ENCODE data around the gene LMX1B. TPM values are rescaled to one million over a fixed set of nuclear protein-coding genes. Genes with fewer than 3 reads are reported as not detected.

LMX1B gene
- total and polyA plus RNA-seq, 7 experiments from 2014 or later, result not detected

- Mint-ChIP-seq H3K36me3 (no peaks in the 10 kb centered on the region), H3K27me3 (peaks cover 25 to 38% (median 31%) of the 10 kb centered on the region in 5 donors)
- POLR2A ChIA-PET, result no interaction called here
Measured at GRCh38 chr9:126690431-126691051, 76.8 kb downstream of the LMX1B start.

GRCh38 chr9:126692041-126692758, 78.5 kb downstream of the LMX1B start:
- H3K9me3 ChIP-seq (ENCODE audit: control insufficient read depth in 2 of 3, low read length in 3 of 3), result no peaks in the 10 kb centered on the region
- no peak for ATAC-seq
- Mint-ChIP-seq H3K27ac (no peak overlapping the region), H3K27me3 (peaks cover 16 to 26% (median 20%) of the 10 kb centered on the region in 5 donors), H3K9me3 (peaks cover 0 to 3% (median 0%) of the 10 kb centered on the region in 11 donors), H3K36me3 (no peaks in the 10 kb centered on the region), H3K4me1 (no peaks in the 10 kb centered on the region), H3K4me3 (no peak overlapping the region)
- no peaks in the 10 kb centered on the region for H3K36me3 ChIP-seq (ENCODE audit: control insufficient read depth in 2 of 3, insufficient read depth in 3 of 3, low read length in 3 of 3)
- CTCF ChIA-PET, result no interaction called here
- no peaks in the 10 kb centered on the region for H3K4me1 ChIP-seq (ENCODE audit: control insufficient read depth in 2 of 2, insufficient read depth in 2 of 2, low read length in 2 of 2)
- DNase-seq, result no peak
- no peak overlapping the region for H3K4me3 ChIP-seq (ENCODE audit: low read length)
- POLR2A ChIA-PET, result no interaction called here
- H3K27me3 ChIP-seq (ENCODE audit: control insufficient read depth in 2 of 2, insufficient read depth in 2 of 2, low read length in 2 of 2), result no peaks in the 10 kb centered on the region
- no peak overlapping the region for H3K27ac ChIP-seq (ENCODE audit: low read depth, low read length)
- intact Hi-C loops (cut with micrococcal nuclease), result no loop called here

More at GRCh38 chr9:126690431-126691051, 76.8 kb downstream of the LMX1B start:
- H3K4me3 ChIP-seq (ENCODE audit: low read length), result no peak overlapping the region
- Mint-ChIP-seq H3K4me3 (no peak overlapping the region), H3K9me3 (peaks cover 0 to 3% (median 0%) of the 10 kb centered on the region in 11 donors), H3K27ac (no peak overlapping the region), H3K4me1 (no peaks in the 10 kb centered on the region)
- DNase-seq, result peak in 6 of 9 donors; percentile 32 to 53 (median 35)
- no peaks in the 10 kb centered on the region for H3K36me3 ChIP-seq (ENCODE audit: control insufficient read depth in 2 of 3, insufficient read depth in 3 of 3, low read length in 3 of 3)
- H3K27me3 ChIP-seq (ENCODE audit: control insufficient read depth in 2 of 2, insufficient read depth in 2 of 2, low read length in 2 of 2), result no peaks in the 10 kb centered on the region
- peak; percentile 71 for ATAC-seq
- no peaks in the 10 kb centered on the region for H3K4me1 ChIP-seq (ENCODE audit: control insufficient read depth in 2 of 2, insufficient read depth in 2 of 2, low read length in 2 of 2)
- no peaks in the 10 kb centered on the region for H3K9me3 ChIP-seq (ENCODE audit: control insufficient read depth in 2 of 3, low read length in 3 of 3)
- no peak overlapping the region for H3K27ac ChIP-seq (ENCODE audit: low read depth, low read length)
- intact Hi-C loops (cut with micrococcal nuclease), result loop anchor here in 1 of 2 donors (2.0 kb wide), 1 partner anchor 78 kb away; the partner anchor contains the start of gene LMX1B
- CTCF ChIA-PET, result interaction anchor here (0.5 to 1.3 kb wide), 4 partner anchors 17 to 67 kb away, joined by 3 to 6 read pairs (median 3); no protein-coding TSS in a partner anchor

- no peaks in the 10 kb centered on the region for H3K27me3 ChIP-seq (ENCODE audit: control insufficient read depth in 2 of 2, insufficient read depth in 2 of 2, low read length in 2 of 2)
- CTCF ChIA-PET, result no interaction called here
- ATAC-seq (no peak), DNase-seq (no peak)
- no peaks in the 10 kb centered on the region for H3K4me1 ChIP-seq (ENCODE audit: control insufficient read depth in 2 of 2, insufficient read depth in 2 of 2, low read length in 2 of 2)
- no peak overlapping the region for H3K27ac Mint-ChIP-seq
- peaks cover 0 to 3% (median 0%) of the 10 kb centered on the region in 11 donors for H3K9me3 Mint-ChIP-seq
- H3K36me3 Mint-ChIP-seq, result no peaks in the 10 kb centered on the region
- H3K4me3 ChIP-seq (ENCODE audit: low read length), result no peak overlapping the region
- no peaks in the 10 kb centered on the region for H3K9me3 ChIP-seq (ENCODE audit: control insufficient read depth in 2 of 3, low read length in 3 of 3)
- POLR2A ChIA-PET, result no interaction called here
- H3K4me3 Mint-ChIP-seq, result no peak overlapping the region
- intact Hi-C loops (cut with micrococcal nuclease), result no loop called here
- H3K4me1 Mint-ChIP-seq, result no peaks in the 10 kb centered on the region
- H3K27ac ChIP-seq (ENCODE audit: low read depth, low read length), result no peak overlapping the region
- H3K27me3 Mint-ChIP-seq, result peaks cover 9 to 26% (median 13%) of the 10 kb centered on the region in 5 donors
- no peaks in the 10 kb centered on the region for H3K36me3 ChIP-seq (ENCODE audit: control insufficient read depth in 2 of 3, insufficient read depth in 3 of 3, low read length in 3 of 3)
Measured at GRCh38 chr9:126692759-126693427, 79.2 kb downstream of the LMX1B start.

GRCh38 chr9:126693428-126693944, 79.8 kb downstream of the LMX1B start:
- Mint-ChIP-seq H3K4me3 (no peak overlapping the region), H3K27ac (no peak overlapping the region), H3K27me3 (peaks cover 5 to 22% (median 13%) of the 10 kb centered on the region in 5 donors), H3K9me3 (peaks cover 0 to 3% (median 0%) of the 10 kb centered on the region in 11 donors), H3K36me3 (no peaks in the 10 kb centered on the region), H3K4me1 (no peaks in the 10 kb centered on the region)
- H3K27me3 ChIP-seq (ENCODE audit: control insufficient read depth in 2 of 2, insufficient read depth in 2 of 2, low read length in 2 of 2), result no peaks in the 10 kb centered on the region
- ATAC-seq (no peak), DNase-seq (no peak)
- no peak overlapping the region for H3K4me3 ChIP-seq (ENCODE audit: low read length)
- no peak overlapping the region for H3K27ac ChIP-seq (ENCODE audit: low read depth, low read length)
- no peaks in the 10 kb centered on the region for H3K9me3 ChIP-seq (ENCODE audit: control insufficient read depth in 2 of 3, low read length in 3 of 3)
- POLR2A ChIA-PET, result no interaction called here
- CTCF ChIA-PET, result no interaction called here
- intact Hi-C loops (cut with micrococcal nuclease), result no loop called here
- no peaks in the 10 kb centered on the region for H3K4me1 ChIP-seq (ENCODE audit: control insufficient read depth in 2 of 2, insufficient read depth in 2 of 2, low read length in 2 of 2)
- H3K36me3 ChIP-seq (ENCODE audit: control insufficient read depth in 2 of 3, insufficient read depth in 3 of 3, low read length in 3 of 3), result no peaks in the 10 kb centered on the region

- Histone ChIP-seq H3K4me1 (ENCODE audit: control insufficient read depth in 2 of 2, insufficient read depth in 2 of 2, low read length in 2 of 2) (no peaks in the 10 kb centered on the region), H3K4me3 (ENCODE audit: low read length) (no peak overlapping the region), H3K27me3 (ENCODE audit: control insufficient read depth in 2 of 2, insufficient read depth in 2 of 2, low read length in 2 of 2) (no peaks in the 10 kb centered on the region), H3K36me3 (ENCODE audit: control insufficient read depth in 2 of 3, insufficient read depth in 3 of 3, low read length in 3 of 3) (no peaks in the 10 kb centered on the region), H3K27ac (ENCODE audit: low read depth, low read length) (no peak overlapping the region), H3K9me3 (ENCODE audit: control insufficient read depth in 2 of 3, low read length in 3 of 3) (no peaks in the 10 kb centered on the region)
- no peak overlapping the region for H3K4me3 Mint-ChIP-seq
- H3K27ac Mint-ChIP-seq, result no peak overlapping the region
- intact Hi-C loops (cut with micrococcal nuclease), result no loop called here
- peaks cover 0 to 2% (median 0%) of the 10 kb centered on the region in 11 donors for H3K9me3 Mint-ChIP-seq
- no peaks in the 10 kb centered on the region for H3K36me3 Mint-ChIP-seq
- CTCF ChIA-PET, result no interaction called here
- ATAC-seq (no peak), DNase-seq (no peak)
- H3K27me3 Mint-ChIP-seq, result peaks cover 3 to 16% (median 9%) of the 10 kb centered on the region in 5 donors
- no peaks in the 10 kb centered on the region for H3K4me1 Mint-ChIP-seq
- POLR2A ChIA-PET, result no interaction called here
Measured at GRCh38 chr9:126694206-126695081, 80.7 kb downstream of the LMX1B start.

- Mint-ChIP-seq H3K27ac (no peak overlapping the region), H3K27me3 (peaks cover 2 to 10% (median 2%) of the 10 kb centered on the region in 5 donors), H3K36me3 (no peaks in the 10 kb centered on the region), H3K4me3 (no peak overlapping the region), H3K9me3 (peaks cover 0 to 1% (median 0%) of the 10 kb centered on the region in 11 donors), H3K4me1 (no peaks in the 10 kb centered on the region)
- Histone ChIP-seq H3K4me1 (ENCODE audit: control insufficient read depth in 2 of 2, insufficient read depth in 2 of 2, low read length in 2 of 2) (no peaks in the 10 kb centered on the region), H3K9me3 (ENCODE audit: control insufficient read depth in 2 of 3, low read length in 3 of 3) (no peaks in the 10 kb centered on the region), H3K4me3 (ENCODE audit: low read length) (no peak overlapping the region), H3K27ac (ENCODE audit: low read depth, low read length) (no peak overlapping the region), H3K27me3 (ENCODE audit: control insufficient read depth in 2 of 2, insufficient read depth in 2 of 2, low read length in 2 of 2) (no peaks in the 10 kb centered on the region), H3K36me3 (ENCODE audit: control insufficient read depth in 2 of 3, insufficient read depth in 3 of 3, low read length in 3 of 3) (no peaks in the 10 kb centered on the region)
- intact Hi-C loops (cut with micrococcal nuclease), result no loop called here
- POLR2A ChIA-PET, result no interaction called here
- no peak for DNase-seq
- no peak for ATAC-seq
- CTCF ChIA-PET, result no interaction called here
Measured at GRCh38 chr9:126695186-126695585, 81.5 kb downstream of the LMX1B start.

All from naive thymus-derived CD4-positive, alpha-beta T cell (primary cell).